ENCODE measurements around the gene GLIS1.

DNA sequence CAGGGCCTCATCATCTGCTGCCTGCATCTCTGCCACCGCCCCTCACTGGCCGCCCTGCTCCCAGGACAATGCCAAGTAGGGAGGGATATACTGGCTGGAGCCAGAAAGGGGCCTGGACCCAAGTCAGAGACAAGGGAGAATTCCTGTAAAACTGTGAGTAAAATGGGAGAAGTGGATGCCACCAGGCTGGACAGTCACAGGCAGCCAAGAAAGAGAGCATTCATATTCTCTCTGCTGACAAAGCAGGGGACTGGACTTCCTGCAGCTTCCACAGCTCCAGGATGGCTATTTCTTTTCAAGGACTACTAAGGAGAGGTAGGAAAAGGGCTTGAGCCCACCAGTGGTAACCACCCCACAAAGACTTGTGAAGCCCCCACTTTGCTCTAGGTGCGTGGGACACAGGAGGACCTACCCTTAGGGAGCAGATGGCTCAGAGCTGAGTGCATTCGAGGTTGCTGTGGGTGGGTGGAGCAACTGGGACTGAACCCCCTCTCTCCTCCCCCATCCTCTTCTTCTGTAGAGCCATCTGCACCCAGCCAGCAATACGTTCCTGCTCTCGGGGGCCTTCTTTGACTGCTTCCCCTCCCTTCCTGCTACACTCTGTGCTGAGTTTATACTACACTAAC is 57.5 kb downstream of the GLIS1 start:
- TF ChIP-seq CTCF (IDR thresholded peaks at IDR 0.05; ENCODE audit: poor library complexity, severe bottlenecking) (no peak), POLR2AphosphoS5 (IDR thresholded peaks at IDR 0.05) (no peak)

Data from neural cell (in vitro differentiated cells).